Activated CD4-positive, alpha-beta T cell treated with anti-CD3 and anti-CD28 coated beads for 36 hours (primary cell): ENCODE measurements around the gene RAB11FIP5. TPM values are rescaled to one million over a fixed set of nuclear protein-coding genes. Genes with fewer than 3 reads are reported as not detected.

ENCODE experiments used
- ATAC-seq: fragments of 200-7000 bp; cut with Tn5 transposase; one replicate; pipeline ENCODE4 v1.10.0; 2021; ENCODE audit warnings: mild to moderate bottlenecking, moderate library complexity
- CTCF ChIA-PET: fragments of 350-600 bp; sonication (Branson Sonifier 250); formaldehyde crosslinking; loops from one replicate; lab custom pipeline; 2021; ENCODE audit warnings: antibody characterized with exemption; lab: Charles Lee
- POLR2A ChIA-PET: fragments of 350-600 bp; sonication (Branson Sonifier 250); formaldehyde crosslinking; loops from one replicate; lab custom pipeline; 2021; ENCODE audit warnings: antibody characterized with exemption, inconsistent platforms; lab: Charles Lee
- DNase-seq: peaks from one replicate; pipeline ENCODE4 v3.0.0-alpha.2; 2020
- H3K27ac Mint-ChIP-seq: one replicate; pipeline ENCODE4 v1.8.0; 2021; ENCODE audit warnings: mixed read lengths
- H3K27me3 Mint-ChIP-seq: one replicate; pipeline ENCODE4 v1.8.0; 2021; ENCODE audit warnings: mixed read lengths
- H3K36me3 Mint-ChIP-seq: one replicate; pipeline ENCODE4 v1.8.0; 2021; ENCODE audit warnings: low read depth, mixed read lengths
- H3K4me1 Mint-ChIP-seq: one replicate; pipeline ENCODE4 v1.8.0; 2021; ENCODE audit warnings: mixed read lengths
- H3K4me3 Mint-ChIP-seq: one replicate; pipeline ENCODE4 v1.8.0; 2021; ENCODE audit warnings: mild to moderate bottlenecking, moderate library complexity, mixed read lengths
- H3K9me3 Mint-ChIP-seq: one replicate; pipeline ENCODE4 v1.8.0; 2021; ENCODE audit warnings: low read depth, mixed read lengths
- intact Hi-C, 2 experiments: fragments of 100-400 bp; cut with DNase I in 1 of 2; cut with micrococcal nuclease in 1 of 2; formaldehyde crosslinking; loops; one replicate each; pipeline versions ENCODE4 v1.14.2 to v1.15.1; 2022 to 2024; cut with DNase I, micrococcal nuclease
- total RNA-seq, 2 experiments: library from RNA; stranded (reverse); gene quantifications; one replicate each; pipeline ENCODE4 v1.2.3, GENCODE V29; 2021

RAB11FIP5 gene
- total RNA-seq, 2 experiments from 2014 or later: 16.4 to 16.5 TPM

GRCh38 chr2:73083886-73084800 is 28.6 kb downstream of the RAB11FIP5 start:
- no peak overlapping the region for H3K4me3 Mint-ChIP-seq
- CTCF ChIA-PET: interaction anchor here (0.5 to 6.4 kb wide), 16 partner anchors 8 to 890 kb away, joined by 3 to 56 read pairs (median 4); no protein-coding TSS in a partner anchor
- no peaks in the 10 kb centered on the region for H3K9me3 Mint-ChIP-seq
- no peak for ATAC-seq
- H3K27me3 Mint-ChIP-seq: no peaks in the 10 kb centered on the region
- no peaks in the 10 kb centered on the region for H3K36me3 Mint-ChIP-seq
- no peak overlapping the region for H3K27ac Mint-ChIP-seq
- POLR2A ChIA-PET: interaction anchor here (1.0 kb wide), 1 partner anchor 12 kb away, joined by 4 read pairs; no protein-coding TSS in a partner anchor
- DNase-seq: no peak
- no peaks in the 10 kb centered on the region for H3K4me1 Mint-ChIP-seq
- intact Hi-C loops: no loop called here

DNA sequence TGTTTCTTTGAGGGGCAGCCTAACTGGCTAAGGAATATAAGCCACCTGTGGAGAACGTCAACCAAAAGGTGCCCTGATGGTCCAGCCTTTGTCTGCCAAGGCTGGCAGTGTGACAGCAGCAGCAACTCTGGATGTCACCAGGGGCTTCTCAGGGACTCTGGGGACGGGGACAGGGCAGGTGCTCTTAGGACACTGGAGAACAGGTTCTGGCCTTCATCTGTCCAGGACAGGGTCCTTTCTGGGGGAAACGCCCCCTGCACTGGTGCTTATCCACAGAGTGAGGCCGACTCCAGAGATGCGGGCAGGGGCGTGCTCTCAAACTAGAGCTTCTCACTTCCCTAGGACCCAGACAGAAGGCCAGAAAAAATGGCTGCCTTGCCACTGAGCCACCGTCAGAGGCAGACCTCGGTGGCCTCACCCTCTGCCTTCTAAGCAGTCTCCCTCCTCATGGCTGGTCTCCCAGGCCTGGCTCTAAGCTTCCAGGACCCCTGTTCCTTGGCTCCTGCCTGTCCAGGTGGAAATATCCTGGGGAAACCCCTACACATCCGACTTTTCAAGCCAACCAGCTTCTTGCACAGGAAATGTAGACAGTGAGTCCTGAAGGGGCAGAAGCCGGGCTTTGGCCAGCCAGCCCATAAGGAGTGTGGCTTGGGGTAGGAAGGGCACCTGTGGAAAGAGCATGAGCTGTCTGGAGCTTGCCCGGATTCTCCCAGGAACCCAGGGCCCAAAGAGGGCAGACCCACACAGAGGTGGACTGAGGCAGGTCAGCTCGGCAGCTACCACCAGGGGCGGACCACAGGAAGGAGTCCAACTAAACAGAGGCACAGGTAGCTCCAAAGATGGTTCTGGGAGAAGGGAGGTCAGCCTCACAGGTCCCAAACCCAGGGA is 30.0 kb downstream of the RAB11FIP5 start:
- Mint-ChIP-seq H3K27me3 (no peaks in the 10 kb centered on the region), H3K27ac (no peak overlapping the region), H3K4me1 (no peaks in the 10 kb centered on the region), H3K36me3 (no peaks in the 10 kb centered on the region), H3K4me3 (no peak overlapping the region), H3K9me3 (no peaks in the 10 kb centered on the region)
- POLR2A ChIA-PET: no interaction called here
- CTCF ChIA-PET: interaction anchor here (0.6 to 2.5 kb wide), 4 partner anchors 74 to 1534 kb away, joined by 3 to 8 read pairs (median 3); no protein-coding TSS in a partner anchor
- ATAC-seq (no peak), DNase-seq (no peak)
- intact Hi-C loops: no loop called here

DNA sequence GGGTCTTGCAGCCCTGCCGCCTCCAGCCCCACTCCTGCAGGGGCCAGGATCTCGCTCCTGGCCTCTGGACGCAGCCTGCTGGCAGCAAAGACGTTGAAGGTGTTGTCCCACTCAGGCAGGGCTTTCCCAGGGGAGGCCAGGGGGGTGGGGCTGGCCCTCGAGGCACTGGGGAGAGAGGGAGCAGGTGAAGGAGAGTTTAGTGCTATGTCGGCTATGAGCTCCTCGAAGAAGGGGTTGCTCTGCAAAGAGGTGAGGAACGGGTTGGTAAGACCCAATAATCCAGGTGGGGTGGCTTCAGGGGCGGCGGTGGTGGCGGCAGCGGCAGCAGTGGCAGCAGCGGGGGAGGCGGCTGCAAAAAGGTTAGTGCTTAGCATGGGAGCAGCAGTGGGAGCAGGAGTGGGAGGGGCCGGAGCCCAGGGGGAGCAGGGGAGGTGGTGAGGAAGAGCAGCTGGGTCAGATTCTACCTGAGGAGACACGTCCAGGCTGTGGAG is 31.5 kb downstream of the RAB11FIP5 start:
- Mint-ChIP-seq H3K27ac (no peak overlapping the region), H3K9me3 (no peaks in the 10 kb centered on the region), H3K4me3 (no peak overlapping the region), H3K4me1 (no peaks in the 10 kb centered on the region), H3K36me3 (no peaks in the 10 kb centered on the region), H3K27me3 (no peaks in the 10 kb centered on the region)
- intact Hi-C loops: no loop called here
- ChIA-PET CTCF (interaction anchor here (0.6 to 2.5 kb wide), 3 partner anchors 8 to 96 kb away, joined by 3 to 8 read pairs (median 3); no protein-coding TSS in a partner anchor), POLR2A (no interaction called here)
- DNase-seq (no peak), ATAC-seq (no peak)

- POLR2A ChIA-PET: no interaction called here
Observed at GRCh38 chr2:73080321-73081131, 32.2 kb downstream of the RAB11FIP5 start.

GRCh38 chr2:73079636-73080035 is 33.1 kb downstream of the RAB11FIP5 start:
- ChIA-PET CTCF (interaction anchor here (0.8 to 1.1 kb wide), 2 partner anchors 82 to 217 kb away, joined by 3 read pairs; no protein-coding TSS in a partner anchor), POLR2A (no interaction called here)
- ATAC-seq: no peak
- H3K36me3 Mint-ChIP-seq: no peaks in the 10 kb centered on the region
- no peaks in the 10 kb centered on the region for H3K4me1 Mint-ChIP-seq
- no peaks in the 10 kb centered on the region for H3K27me3 Mint-ChIP-seq
- no peaks in the 10 kb centered on the region for H3K9me3 Mint-ChIP-seq
- no peak overlapping the region for H3K4me3 Mint-ChIP-seq
- no peak for DNase-seq
- no peak overlapping the region for H3K27ac Mint-ChIP-seq
- intact Hi-C loops: no loop called here

More at GRCh38 chr2:73080321-73081131, 32.2 kb downstream of the RAB11FIP5 start:
- H3K36me3 Mint-ChIP-seq: no peaks in the 10 kb centered on the region
- H3K9me3 Mint-ChIP-seq: no peaks in the 10 kb centered on the region
- no peak overlapping the region for H3K4me3 Mint-ChIP-seq
- H3K27ac Mint-ChIP-seq: no peak overlapping the region
- H3K4me1 Mint-ChIP-seq: no peaks in the 10 kb centered on the region
- CTCF ChIA-PET: interaction anchor here (1.1 kb wide), 1 partner anchor 81 kb away, joined by 3 read pairs; no protein-coding TSS in a partner anchor
- ATAC-seq: no peak
- intact Hi-C loops: no loop called here
- no peaks in the 10 kb centered on the region for H3K27me3 Mint-ChIP-seq
- no peak for DNase-seq

- no peak for ATAC-seq
- no peak for DNase-seq
- Mint-ChIP-seq H3K36me3 (no peaks in the 10 kb centered on the region), H3K4me3 (no peak overlapping the region), H3K9me3 (no peaks in the 10 kb centered on the region), H3K27ac (no peak overlapping the region), H3K27me3 (no peaks in the 10 kb centered on the region), H3K4me1 (no peaks in the 10 kb centered on the region)
- ChIA-PET CTCF (interaction anchor here (0.8 to 1.2 kb wide), 2 partner anchors 9 to 217 kb away, joined by 3 read pairs; no protein-coding TSS in a partner anchor), POLR2A (no interaction called here)
- intact Hi-C loops: no loop called here
Observed at GRCh38 chr2:73078457-73079411, 34.0 kb downstream of the RAB11FIP5 start.

DNA sequence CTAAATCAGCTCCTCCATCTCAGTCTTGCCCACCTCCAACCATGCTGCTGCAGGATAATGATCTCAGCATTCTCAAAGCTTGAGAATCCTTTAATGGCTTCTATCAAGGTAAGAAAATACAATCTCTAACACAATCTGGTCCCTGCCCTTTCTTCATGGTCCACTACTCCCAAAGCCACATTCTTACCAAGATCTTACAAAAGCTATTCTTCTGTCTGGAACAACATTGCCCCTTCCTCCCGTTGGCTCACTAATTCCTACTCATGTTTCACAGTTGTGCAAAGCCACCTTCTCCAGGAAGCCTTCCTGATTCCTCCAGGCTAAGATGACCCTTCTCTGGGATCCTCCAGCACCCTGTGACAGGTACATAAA is 35.3 kb downstream of the RAB11FIP5 start:
- ATAC-seq: no peak
- H3K4me3 Mint-ChIP-seq: no peak overlapping the region
- H3K27ac Mint-ChIP-seq: no peak overlapping the region
- DNase-seq: no peak
- H3K36me3 Mint-ChIP-seq: no peaks in the 10 kb centered on the region
- POLR2A ChIA-PET: no interaction called here
- intact Hi-C loops: no loop called here
- CTCF ChIA-PET: interaction anchor here (0.7 to 1.2 kb wide), 3 partner anchors 10 to 103 kb away, joined by 3 read pairs; no protein-coding TSS in a partner anchor
- no peaks in the 10 kb centered on the region for H3K4me1 Mint-ChIP-seq
- H3K27me3 Mint-ChIP-seq: no peaks in the 10 kb centered on the region
- no peaks in the 10 kb centered on the region for H3K9me3 Mint-ChIP-seq

GRCh38 chr2:73076701-73077423 is 35.9 kb downstream of the RAB11FIP5 start:
- H3K27ac Mint-ChIP-seq: no peak overlapping the region
- intact Hi-C loops: no loop called here
- no peak overlapping the region for H3K4me3 Mint-ChIP-seq
- no peak for ATAC-seq
- peaks cover 5% of the 10 kb centered on the region for H3K4me1 Mint-ChIP-seq
- ChIA-PET CTCF (interaction anchor here (0.7 to 1.1 kb wide), 3 partner anchors 8 to 103 kb away, joined by 3 read pairs; no protein-coding TSS in a partner anchor), POLR2A (no interaction called here)
- H3K9me3 Mint-ChIP-seq: no peaks in the 10 kb centered on the region
- H3K27me3 Mint-ChIP-seq: no peaks in the 10 kb centered on the region
- no peaks in the 10 kb centered on the region for H3K36me3 Mint-ChIP-seq
- no peak for DNase-seq
